GM12878 (cell line): ENCODE data around the gene ZDHHC1.

ENCODE experiments used
- ASH2L ChIP-seq: fragments of 300-600, 200-600 bp; sonication (generic); IDR thresholded peaks from 2 replicates; pipeline ENCODE4 v1.6.1; 2017; ENCODE audit warnings: low read depth, mild to moderate bottlenecking, borderline replicate concordance
- MAX ChIP-seq: IDR thresholded peaks from 2 replicates; pipeline ENCODE4 v1.6.1; 2012; ENCODE audit warnings: low read depth, low read length, improper control_type of control experiment
- RFX5 ChIP-seq: IDR thresholded peaks from 2 replicates; pipeline ENCODE4 v1.6.1; 2011; ENCODE audit warnings: low read depth, low read length, improper control_type of control experiment

GRCh38 chr16:67430504-67430976 is 14.3 kb upstream of the ZDHHC1 start:
- TF ChIP-seq ASH2L (no peak), RFX5 (no peak), MAX (no peak)
